ENCODE measurements around the gene XRCC1.

XRCC1 gene

GRCh38 chr19:43503501-43504425, 71.6 kb downstream of the XRCC1 start:
- Histone ChIP-seq H3K4me3 (ENCODE audit: low read length) (peak overlapping the region; percentile 87), H3K27ac (ENCODE audit: low read length) (peak overlapping the region; percentile 79), H3K27me3 (ENCODE audit: low read depth, low read length) (no peaks in the 10 kb centered on the region), H3K9ac (ENCODE audit: low read length) (peak overlapping the region; percentile 92), H2AFZ (ENCODE audit: low read depth, low read length) (peak overlapping the region; percentile 77), H3K4me2 (ENCODE audit: low read length) (peak overlapping the region; percentile 79), H3K79me2 (ENCODE audit: low read length) (peaks cover 22% of the 10 kb centered on the region), H3K4me1 (ENCODE audit: low read length) (peaks cover 11% of the 10 kb centered on the region), H4K20me1 (ENCODE audit: insufficient read depth, low read length) (peaks cover 12% of the 10 kb centered on the region; the same call in 1 of the 2 replicates), H3K36me3 (replicated peaks; ENCODE audit: low read depth, low read length) (peaks cover 25% of the 10 kb centered on the region), H3K9me3 (ENCODE audit: insufficient read depth, low read length) (no peaks in the 10 kb centered on the region)
- TF ChIP-seq EZH2phosphoT487 (IDR thresholded peaks at IDR 0.05; ENCODE audit: low read depth) (no peak), CTCF (IDR thresholded peaks at IDR 0.05; ENCODE audit: low read depth, low read length) (peak; percentile 62)

GRCh38 chr19:43502419-43502976, 72.8 kb downstream of the XRCC1 start:
- peaks cover 37% of the 10 kb centered on the region for H3K36me3 ChIP-seq (replicated peaks; ENCODE audit: low read depth, low read length)
- no peaks in the 10 kb centered on the region for H3K27me3 ChIP-seq (ENCODE audit: low read depth, low read length)
- no peaks in the 10 kb centered on the region for H3K9me3 ChIP-seq (ENCODE audit: insufficient read depth, low read length)
- H4K20me1 ChIP-seq (ENCODE audit: insufficient read depth, low read length) = peaks cover 18% of the 10 kb centered on the region; the same call in 1 of the 2 replicates
- H3K4me1 ChIP-seq (ENCODE audit: low read length) = peaks cover 11% of the 10 kb centered on the region
- peak overlapping the region; percentile 79; the same call in 1 of the 2 replicates for H3K27ac ChIP-seq (ENCODE audit: low read length)
- H2AFZ ChIP-seq (ENCODE audit: low read depth, low read length) = no peak overlapping the region
- H3K9ac ChIP-seq (ENCODE audit: low read length) = peak overlapping the region; percentile 92; the same call in 1 of the 2 replicates
- peaks cover 22% of the 10 kb centered on the region for H3K79me2 ChIP-seq (ENCODE audit: low read length)
- TF ChIP-seq EZH2phosphoT487 (IDR thresholded peaks at IDR 0.05; ENCODE audit: low read depth) (no peak), CTCF (IDR thresholded peaks at IDR 0.05; ENCODE audit: low read depth, low read length) (no peak)
- H3K4me2 ChIP-seq (ENCODE audit: low read length) = peak overlapping the region; percentile 79
- H3K4me3 ChIP-seq (ENCODE audit: low read length) = peak overlapping the region; percentile 87

- peaks cover 18% of the 10 kb centered on the region; the same call in 1 of the 2 replicates for H4K20me1 ChIP-seq (ENCODE audit: insufficient read depth, low read length)
- no peaks in the 10 kb centered on the region for H3K9me3 ChIP-seq (ENCODE audit: insufficient read depth, low read length)
- no peak overlapping the region for H3K9ac ChIP-seq (ENCODE audit: low read length)
- no peak overlapping the region for H2AFZ ChIP-seq (ENCODE audit: low read depth, low read length)
- no peak overlapping the region for H3K4me3 ChIP-seq (ENCODE audit: low read length)
- no peaks in the 10 kb centered on the region for H3K27me3 ChIP-seq (ENCODE audit: low read depth, low read length)
- no peak overlapping the region for H3K4me2 ChIP-seq (ENCODE audit: low read length)
- TF ChIP-seq CTCF (IDR thresholded peaks at IDR 0.05; ENCODE audit: low read depth, low read length) = no peak
- H3K4me1 ChIP-seq (ENCODE audit: low read length) = peaks cover 11% of the 10 kb centered on the region
- no peak overlapping the region for H3K27ac ChIP-seq (ENCODE audit: low read length)
- peaks cover 42% of the 10 kb centered on the region for H3K36me3 ChIP-seq (replicated peaks; ENCODE audit: low read depth, low read length)
- peaks cover 22% of the 10 kb centered on the region for H3K79me2 ChIP-seq (ENCODE audit: low read length)
Observed at GRCh38 chr19:43501661-43502418, 73.5 kb downstream of the XRCC1 start.
